Measurements from ENCODE around the gene RPS6KA1.

Gene RPS6KA1

DNA sequence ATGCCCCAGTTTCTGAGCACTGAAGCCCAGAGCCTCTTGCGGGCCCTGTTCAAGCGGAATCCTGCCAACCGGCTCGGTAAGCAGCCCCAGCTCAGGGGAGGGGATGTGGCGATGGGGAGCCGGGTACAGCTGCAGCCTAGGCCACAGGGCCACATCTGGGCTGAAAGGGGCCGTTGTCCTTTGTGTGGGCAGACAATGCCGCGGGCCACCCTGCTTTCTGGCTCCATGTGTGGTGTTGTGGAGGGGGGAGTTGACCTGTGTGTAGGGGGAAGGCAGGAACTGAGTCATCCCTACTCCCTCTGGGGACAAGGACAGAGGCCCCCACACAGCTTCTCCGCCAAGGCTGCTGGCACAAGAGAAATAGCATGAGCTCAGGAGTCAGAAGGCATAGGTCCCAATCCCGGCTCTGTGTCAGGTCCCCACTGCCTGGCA lies 26.0 kb downstream of the RPS6KA1 start:
- H3K4me3 ChIP-seq (ENCODE audit: low read depth in 1 of 2, low read length in 2 of 2) = no peak overlapping the region
- no peaks in the 10 kb centered on the region for H3K27me3 ChIP-seq (ENCODE audit: low read depth, low read length)
- no peaks in the 10 kb centered on the region for H3K9me3 ChIP-seq (ENCODE audit: control insufficient read depth in 1 of 2, low read length in 2 of 2)
- H3K27ac ChIP-seq (ENCODE audit: low read length) = no peak overlapping the region
- H3K36me3 ChIP-seq (ENCODE audit: control insufficient read depth in 1 of 2, insufficient read depth in 2 of 2, low read length in 2 of 2) = peaks cover 0 to 11% of the 10 kb centered on the region in 2 donors
- H3K4me1 ChIP-seq (ENCODE audit: control insufficient read depth in 1 of 2, insufficient read depth in 2 of 2, low read length in 2 of 2) = no peaks in the 10 kb centered on the region

- Histone ChIP-seq H3K4me3 (ENCODE audit: low read depth in 1 of 2, low read length in 2 of 2) (no peak overlapping the region), H3K4me1 (ENCODE audit: control insufficient read depth in 1 of 2, insufficient read depth in 2 of 2, low read length in 2 of 2) (no peaks in the 10 kb centered on the region), H3K27ac (ENCODE audit: low read length) (no peak overlapping the region), H3K36me3 (ENCODE audit: control insufficient read depth in 1 of 2, insufficient read depth in 2 of 2, low read length in 2 of 2) (peaks cover 1 to 11% of the 10 kb centered on the region in 2 donors), H3K27me3 (ENCODE audit: low read depth, low read length) (no peaks in the 10 kb centered on the region), H3K9me3 (ENCODE audit: control insufficient read depth in 1 of 2, low read length in 2 of 2) (no peaks in the 10 kb centered on the region)
Measured at GRCh38 chr1:26556111-26556510, 26.6 kb downstream of the RPS6KA1 start.

- H3K27ac ChIP-seq (ENCODE audit: low read length) = no peak overlapping the region
- no peak overlapping the region for H3K4me3 ChIP-seq (ENCODE audit: low read depth in 1 of 2, low read length in 2 of 2)
- H3K9me3 ChIP-seq (ENCODE audit: control insufficient read depth in 1 of 2, low read length in 2 of 2) = no peaks in the 10 kb centered on the region
- H3K4me1 ChIP-seq (ENCODE audit: control insufficient read depth in 1 of 2, insufficient read depth in 2 of 2, low read length in 2 of 2) = no peaks in the 10 kb centered on the region
- no peaks in the 10 kb centered on the region for H3K27me3 ChIP-seq (ENCODE audit: low read depth, low read length)
- peaks cover 5 to 11% of the 10 kb centered on the region in 2 donors for H3K36me3 ChIP-seq (ENCODE audit: control insufficient read depth in 1 of 2, insufficient read depth in 2 of 2, low read length in 2 of 2)
Measured at GRCh38 chr1:26557008-26557407, 27.4 kb downstream of the RPS6KA1 start.

- Histone ChIP-seq H3K36me3 (ENCODE audit: control insufficient read depth in 1 of 2, insufficient read depth in 2 of 2, low read length in 2 of 2) (peaks cover 5 to 11% of the 10 kb centered on the region in 2 donors), H3K27ac (ENCODE audit: low read length) (no peak overlapping the region), H3K4me3 (ENCODE audit: low read depth in 1 of 2, low read length in 2 of 2) (no peak overlapping the region), H3K9me3 (ENCODE audit: control insufficient read depth in 1 of 2, low read length in 2 of 2) (no peaks in the 10 kb centered on the region), H3K4me1 (ENCODE audit: control insufficient read depth in 1 of 2, insufficient read depth in 2 of 2, low read length in 2 of 2) (no peaks in the 10 kb centered on the region), H3K27me3 (ENCODE audit: low read depth, low read length) (no peaks in the 10 kb centered on the region)
Measured at GRCh38 chr1:26558685-26559048, 29.1 kb downstream of the RPS6KA1 start.

DNA sequence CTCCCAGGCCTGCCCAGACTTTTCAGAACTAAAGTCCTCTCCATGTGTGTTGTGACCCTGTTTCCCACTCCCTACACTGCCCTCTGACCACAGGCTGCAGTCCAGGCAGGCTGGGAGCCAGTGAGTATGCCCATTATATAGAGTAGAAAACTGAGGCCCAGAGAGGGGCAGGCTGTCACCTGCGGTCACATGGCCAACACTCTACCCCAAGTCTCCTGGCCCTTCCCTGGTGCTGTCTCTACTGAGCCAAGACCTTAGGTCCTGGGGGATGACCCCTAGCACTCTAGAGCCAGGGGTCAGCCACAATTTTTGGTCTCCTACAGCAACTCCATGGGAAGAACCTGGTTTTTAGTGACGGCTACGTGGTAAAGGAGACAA lies 30.8 kb downstream of the RPS6KA1 start:
- Histone ChIP-seq H3K4me3 (ENCODE audit: low read depth in 1 of 2, low read length in 2 of 2) (no peak overlapping the region), H3K9me3 (ENCODE audit: control insufficient read depth in 1 of 2, low read length in 2 of 2) (no peaks in the 10 kb centered on the region), H3K27ac (ENCODE audit: low read length) (no peak overlapping the region), H3K4me1 (ENCODE audit: control insufficient read depth in 1 of 2, insufficient read depth in 2 of 2, low read length in 2 of 2) (no peaks in the 10 kb centered on the region), H3K27me3 (ENCODE audit: low read depth, low read length) (no peaks in the 10 kb centered on the region), H3K36me3 (ENCODE audit: control insufficient read depth in 1 of 2, insufficient read depth in 2 of 2, low read length in 2 of 2) (peaks cover 5 to 8% of the 10 kb centered on the region in 2 donors)

DNA sequence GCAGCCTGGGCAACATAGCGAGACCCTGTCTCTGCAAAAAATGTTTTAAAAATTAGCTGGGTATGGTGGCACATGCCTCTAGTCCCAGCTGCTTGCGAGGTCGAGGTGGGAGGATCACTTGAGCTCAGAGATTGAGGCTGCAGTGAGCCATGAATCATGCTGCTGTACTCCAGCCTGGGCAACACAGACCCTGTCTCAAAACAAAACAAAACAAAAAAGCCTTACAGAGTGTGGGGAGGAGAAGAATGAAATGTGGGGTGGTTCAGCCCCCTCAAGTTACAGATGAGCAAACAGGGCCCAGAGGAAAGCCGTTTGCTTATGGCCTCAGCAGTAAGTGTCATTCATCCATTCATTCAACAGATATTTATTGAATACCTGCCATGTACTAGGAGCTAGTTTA lies 40.7 kb downstream of the RPS6KA1 start:
- no peaks in the 10 kb centered on the region for H3K27me3 ChIP-seq (ENCODE audit: low read depth, low read length)
- H3K9me3 ChIP-seq (ENCODE audit: control insufficient read depth in 1 of 2, low read length in 2 of 2) = no peaks in the 10 kb centered on the region
- no peak overlapping the region for H3K4me3 ChIP-seq (ENCODE audit: low read depth in 1 of 2, low read length in 2 of 2)
- peaks cover 0 to 7% of the 10 kb centered on the region in 2 donors for H3K4me1 ChIP-seq (ENCODE audit: control insufficient read depth in 1 of 2, insufficient read depth in 2 of 2, low read length in 2 of 2)
- peaks cover 14 to 15% of the 10 kb centered on the region in 2 donors for H3K36me3 ChIP-seq (ENCODE audit: control insufficient read depth in 1 of 2, insufficient read depth in 2 of 2, low read length in 2 of 2)
- H3K27ac ChIP-seq (ENCODE audit: low read length) = no peak overlapping the region

DNA sequence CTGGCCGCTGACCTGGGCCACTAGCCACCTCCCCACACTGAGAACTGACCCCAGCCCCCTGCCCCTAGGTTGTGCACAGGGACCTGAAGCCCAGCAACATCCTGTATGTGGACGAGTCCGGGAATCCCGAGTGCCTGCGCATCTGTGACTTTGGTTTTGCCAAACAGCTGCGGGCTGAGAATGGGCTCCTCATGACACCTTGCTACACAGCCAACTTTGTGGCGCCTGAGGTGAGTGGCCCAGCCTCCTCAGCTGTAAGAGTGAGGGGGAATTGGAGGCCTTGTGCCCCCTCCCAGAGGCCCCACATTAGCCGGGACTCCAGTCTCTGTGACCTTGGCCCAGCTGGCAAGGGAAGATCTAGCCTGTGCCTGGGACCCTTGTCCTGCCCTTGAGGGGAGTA lies 41.8 kb downstream of the RPS6KA1 start:
- H3K4me3 ChIP-seq (ENCODE audit: low read depth in 1 of 2, low read length in 2 of 2) = no peak overlapping the region
- H3K36me3 ChIP-seq (ENCODE audit: control insufficient read depth in 1 of 2, insufficient read depth in 2 of 2, low read length in 2 of 2) = peaks cover 14 to 15% of the 10 kb centered on the region in 2 donors
- H3K27ac ChIP-seq (ENCODE audit: low read length) = no peak overlapping the region
- peaks cover 0 to 7% of the 10 kb centered on the region in 2 donors for H3K4me1 ChIP-seq (ENCODE audit: control insufficient read depth in 1 of 2, insufficient read depth in 2 of 2, low read length in 2 of 2)
- H3K27me3 ChIP-seq (ENCODE audit: low read depth, low read length) = no peaks in the 10 kb centered on the region
- no peaks in the 10 kb centered on the region for H3K9me3 ChIP-seq (ENCODE audit: control insufficient read depth in 1 of 2, low read length in 2 of 2)

DNA sequence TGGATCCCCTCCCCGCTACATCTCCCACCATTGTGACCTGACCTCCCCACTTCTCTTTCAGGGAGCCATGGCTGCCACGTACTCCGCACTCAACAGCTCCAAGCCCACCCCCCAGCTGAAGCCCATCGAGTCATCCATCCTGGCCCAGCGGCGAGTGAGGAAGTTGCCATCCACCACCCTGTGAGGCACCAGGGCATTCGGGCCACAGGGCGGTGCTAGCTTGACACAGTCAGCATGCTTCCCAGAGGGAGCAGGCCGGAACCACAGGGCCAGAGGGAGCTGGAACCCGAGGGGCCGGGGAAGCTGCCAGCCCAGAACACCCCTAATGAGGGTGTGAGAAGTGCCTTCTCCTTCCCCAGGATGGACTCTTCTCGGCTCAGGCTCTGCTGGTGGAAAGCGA lies 44.5 kb downstream of the RPS6KA1 start:
- Histone ChIP-seq H3K4me1 (ENCODE audit: control insufficient read depth in 1 of 2, insufficient read depth in 2 of 2, low read length in 2 of 2) (peaks cover 0 to 7% of the 10 kb centered on the region in 2 donors), H3K9me3 (ENCODE audit: control insufficient read depth in 1 of 2, low read length in 2 of 2) (no peaks in the 10 kb centered on the region), H3K4me3 (ENCODE audit: low read depth in 1 of 2, low read length in 2 of 2) (no peak overlapping the region), H3K27ac (ENCODE audit: low read length) (no peak overlapping the region), H3K36me3 (ENCODE audit: control insufficient read depth in 1 of 2, insufficient read depth in 2 of 2, low read length in 2 of 2) (peaks cover 14 to 15% of the 10 kb centered on the region in 2 donors), H3K27me3 (ENCODE audit: low read depth, low read length) (no peaks in the 10 kb centered on the region)

DNA sequence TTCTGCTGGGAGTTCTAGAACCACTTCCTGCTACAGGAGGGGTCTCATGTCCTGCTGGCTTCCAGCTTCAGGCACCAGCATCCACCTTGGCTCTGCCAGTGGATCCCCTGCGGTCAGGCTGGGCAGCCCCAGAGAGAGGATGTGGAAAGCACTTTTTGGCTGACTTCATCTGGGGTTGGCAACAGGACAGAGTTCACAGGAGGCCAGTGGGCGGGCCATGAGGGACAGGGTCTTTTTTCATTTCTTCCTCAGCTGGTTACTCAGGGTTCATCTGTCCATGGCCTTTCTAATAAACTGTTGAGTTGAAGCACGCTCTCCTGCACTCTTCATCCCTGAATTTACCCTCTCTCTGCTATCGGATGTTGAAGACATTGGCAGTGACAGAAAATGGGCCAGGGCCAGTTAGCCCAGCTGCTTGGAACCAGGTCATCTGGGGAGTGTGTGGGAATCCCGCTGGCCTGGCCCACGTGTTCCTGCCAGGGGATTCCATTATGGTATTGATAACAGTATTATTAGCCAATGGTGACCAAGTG lies 45.2 kb downstream of the RPS6KA1 start:
- Histone ChIP-seq H3K27ac (ENCODE audit: low read length) (no peak overlapping the region), H3K4me1 (ENCODE audit: control insufficient read depth in 1 of 2, insufficient read depth in 2 of 2, low read length in 2 of 2) (peaks cover 0 to 7% of the 10 kb centered on the region in 2 donors), H3K4me3 (ENCODE audit: low read depth in 1 of 2, low read length in 2 of 2) (no peak overlapping the region), H3K27me3 (ENCODE audit: low read depth, low read length) (no peaks in the 10 kb centered on the region), H3K36me3 (ENCODE audit: control insufficient read depth in 1 of 2, insufficient read depth in 2 of 2, low read length in 2 of 2) (peaks cover 14 to 15% of the 10 kb centered on the region in 2 donors), H3K9me3 (ENCODE audit: control insufficient read depth in 1 of 2, low read length in 2 of 2) (no peaks in the 10 kb centered on the region)

DNA sequence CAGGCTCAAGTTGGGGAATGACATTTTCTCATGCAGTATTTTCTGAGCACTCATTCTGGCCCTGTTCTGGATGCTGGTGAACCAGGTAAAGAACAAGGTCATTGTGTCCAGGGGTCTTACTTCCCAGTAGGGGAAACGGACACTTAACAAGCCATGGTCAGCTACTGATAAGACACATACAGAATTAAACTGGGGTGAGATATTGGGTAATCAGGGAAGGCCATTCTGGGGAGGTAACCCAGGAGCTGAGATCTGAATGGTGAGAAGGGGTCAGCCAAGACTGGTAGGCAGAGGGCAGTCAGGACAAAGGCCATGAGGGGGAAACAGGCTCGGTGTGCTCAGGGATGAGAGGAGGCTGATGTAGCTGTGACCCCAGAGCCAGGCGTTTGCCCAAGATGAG lies 45.8 kb downstream of the RPS6KA1 start:
- peaks cover 14 to 15% of the 10 kb centered on the region in 2 donors for H3K36me3 ChIP-seq (ENCODE audit: control insufficient read depth in 1 of 2, insufficient read depth in 2 of 2, low read length in 2 of 2)
- no peak overlapping the region for H3K27ac ChIP-seq (ENCODE audit: low read length)
- no peaks in the 10 kb centered on the region for H3K27me3 ChIP-seq (ENCODE audit: low read depth, low read length)
- peaks cover 0 to 7% of the 10 kb centered on the region in 2 donors for H3K4me1 ChIP-seq (ENCODE audit: control insufficient read depth in 1 of 2, insufficient read depth in 2 of 2, low read length in 2 of 2)
- H3K9me3 ChIP-seq (ENCODE audit: control insufficient read depth in 1 of 2, low read length in 2 of 2) = no peaks in the 10 kb centered on the region
- no peak overlapping the region for H3K4me3 ChIP-seq (ENCODE audit: low read depth in 1 of 2, low read length in 2 of 2)

DNA sequence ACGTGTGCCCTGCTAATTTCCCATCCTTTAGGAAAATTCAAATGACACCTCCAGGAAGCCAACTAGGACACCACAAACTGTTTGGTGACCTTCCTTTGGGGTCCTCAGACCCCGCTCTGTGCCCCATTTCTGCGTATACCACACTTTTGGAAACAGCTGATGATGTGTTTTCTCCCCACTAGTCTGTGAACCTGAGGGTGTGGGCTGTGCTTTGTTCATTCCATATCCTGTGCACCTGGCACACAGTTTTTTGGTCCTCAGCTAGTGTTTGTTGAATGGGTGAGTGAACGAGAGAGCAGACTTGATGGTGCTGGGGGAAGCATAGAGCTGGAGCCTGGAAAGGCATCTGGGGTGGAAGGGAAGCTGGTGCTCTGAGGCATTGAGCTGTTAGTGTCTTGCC lies 48.6 kb downstream of the RPS6KA1 start:
- H3K9me3 ChIP-seq (ENCODE audit: control insufficient read depth in 1 of 2, low read length in 2 of 2) = no peaks in the 10 kb centered on the region
- no peak overlapping the region for H3K4me3 ChIP-seq (ENCODE audit: low read depth in 1 of 2, low read length in 2 of 2)
- no peaks in the 10 kb centered on the region for H3K27me3 ChIP-seq (ENCODE audit: low read depth, low read length)
- H3K36me3 ChIP-seq (ENCODE audit: control insufficient read depth in 1 of 2, insufficient read depth in 2 of 2, low read length in 2 of 2) = peaks cover 2 to 4% of the 10 kb centered on the region in 2 donors
- H3K27ac ChIP-seq (ENCODE audit: low read length) = no peak overlapping the region
- H3K4me1 ChIP-seq (ENCODE audit: control insufficient read depth in 1 of 2, insufficient read depth in 2 of 2, low read length in 2 of 2) = peaks cover 3 to 7% of the 10 kb centered on the region in 2 donors

GRCh38 chr1:26579681-26580111 lies 50.1 kb downstream of the RPS6KA1 start:
- H3K9me3 ChIP-seq (ENCODE audit: control insufficient read depth in 1 of 2, low read length in 2 of 2) = no peaks in the 10 kb centered on the region
- no peak overlapping the region for H3K4me3 ChIP-seq (ENCODE audit: low read depth in 1 of 2, low read length in 2 of 2)
- H3K4me1 ChIP-seq (ENCODE audit: control insufficient read depth in 1 of 2, insufficient read depth in 2 of 2, low read length in 2 of 2) = peaks cover under 1 to 3% of the 10 kb centered on the region in 2 donors
- H3K36me3 ChIP-seq (ENCODE audit: control insufficient read depth in 1 of 2, insufficient read depth in 2 of 2, low read length in 2 of 2) = no peaks in the 10 kb centered on the region
- H3K27me3 ChIP-seq (ENCODE audit: low read depth, low read length) = no peaks in the 10 kb centered on the region
- H3K27ac ChIP-seq (ENCODE audit: low read length) = no peak overlapping the region

Data from muscle layer of duodenum (tissue), 2 donors.